HepG2 (cell line): ENCODE results near the gene BTBD1. TPM values are rescaled to one million over a fixed set of nuclear protein-coding genes. Genes with fewer than 3 reads are reported as not detected.

ENCODE experiments used
- ATAC-seq: fragments of 200-7000 bp; cut with Tn5 transposase; 3 replicates; pipeline ENCODE4 v1.9.1; 2020; ENCODE audit warnings: mild to moderate bottlenecking, moderate library complexity
- BruUV-seq: library from RNA; stranded (reverse); fragments of 400-500 nt; replicated peaks from 2 replicates; lab custom pipeline; 2021; lab: Mats Ljungman, UMichigan
- CTCF ChIA-PET: fragments of 300-600 bp; formaldehyde crosslinking; extraction: SDS; loops from one replicate; lab custom pipeline; 2021; ENCODE audit warnings: low total read pairs, inconsistent platforms, low intra/inter-chr PET ratio; lab: Yijun Ruan, JAX
- POLR2A ChIA-PET: fragments of 350-600 bp; sonication (Branson Sonifier 250); formaldehyde crosslinking; loops from one replicate; lab custom pipeline; 2020; ENCODE audit warnings: antibody characterized with exemption, inconsistent platforms; lab: Yijun Ruan, JAX
- DNase-seq: peaks from one replicate; pipeline ENCODE4 v3.0.0-alpha.2; 2015; ENCODE audit warnings: low spot score
- FAIRE-seq: peaks from 3 replicates; lab custom pipeline; 2011; peaks lifted over from hg19 to GRCh38; lab: Jason Lieb, UNC
- H2AFZ ChIP-seq: one replicate; pipeline ENCODE4 v1.6.1; 2011; ENCODE audit warnings: low read length, inconsistent platforms
- H3K27ac ChIP-seq: fragments of 300-600 bp; 3 replicates; pipeline ENCODE4 v1.8.0; 2011; ENCODE audit warnings: mixed run types, mild to moderate bottlenecking, mixed read lengths, low read length, inconsistent platforms; ENCODE audit not compliant: insufficient read depth; ENCODE audit errors: extremely low read length
- H3K27me3 ChIP-seq, 2 experiments: fragments of 200-600 bp in 1 of 2; 2 replicates in 1 of 2; 3 replicates in 1 of 2; pipeline versions ENCODE4 v1.6.0 to v1.8.0; 2011; ENCODE audit warnings: low read length in 2 of 2, mild to moderate bottlenecking in 2 of 2, moderate library complexity in 2 of 2, inconsistent platforms in 1 of 2; ENCODE audit not compliant: insufficient read depth in 2 of 2, control insufficient read depth in 1 of 2
- H3K36me3 ChIP-seq, 2 experiments: fragments of 200-600 bp in 1 of 2; replicated peaks in 1 of 2; 2 replicates in 1 of 2; 3 replicates in 1 of 2; pipeline versions ENCODE4 v1.5.1 to v1.8.0; 2011; ENCODE audit warnings: low read length in 2 of 2, inconsistent platforms in 1 of 2; ENCODE audit not compliant: insufficient read depth in 2 of 2, control insufficient read depth in 1 of 2
- H3K4me1 ChIP-seq: 2 replicates; pipeline ENCODE4 v1.5.1; 2012; ENCODE audit warnings: low read length, inconsistent platforms; ENCODE audit not compliant: insufficient read depth
- H3K4me2 ChIP-seq: 2 replicates; pipeline ENCODE4 v1.6.0; 2011; ENCODE audit warnings: low read depth, low read length, inconsistent platforms
- H3K4me3 ChIP-seq, 3 experiments: fragments of 200-600 bp in 1 of 3; sonication (generic), shearing (Covaris generic) in 1 of 3; replicated peaks in 1 of 3; 2 replicates each; pipeline ENCODE4 v1.5.1; 2011 to 2016; ENCODE audit warnings: low read length in 3 of 3, inconsistent platforms in 2 of 3, low read depth in 2 of 3, mild to moderate bottlenecking in 2 of 3, control low read depth in 1 of 3, mixed read lengths in 1 of 3; ENCODE audit not compliant: insufficient read depth in 1 of 3
- H3K79me2 ChIP-seq: one replicate; pipeline ENCODE4 v1.6.1; 2011; ENCODE audit warnings: low read length, inconsistent platforms; ENCODE audit not compliant: insufficient read depth
- H3K9ac ChIP-seq: 2 replicates; pipeline ENCODE4 v1.6.0; 2011; ENCODE audit warnings: mild to moderate bottlenecking, low read depth, low read length, inconsistent platforms; ENCODE audit not compliant: insufficient read depth
- H3K9me3 ChIP-seq: 2 replicates; pipeline ENCODE4 v1.5.1; 2012; ENCODE audit warnings: mild to moderate bottlenecking, low read length
- H4K20me1 ChIP-seq: 2 replicates; pipeline ENCODE4 v1.6.0; 2011; ENCODE audit warnings: inconsistent platforms, mild to moderate bottlenecking, low read length, moderate library complexity; ENCODE audit not compliant: insufficient read depth
- E2F5 ChIP-seq: sonication (generic); formaldehyde crosslinking; conservative IDR thresholded peaks from 2 replicates; pipeline ENCODE4 v1.4.0; 2020; ENCODE audit warnings: missing genetic modification reagents
- EP300 ChIP-seq, 3 experiments: sonication (generic) in 1 of 3; formaldehyde crosslinking in 1 of 3; IDR thresholded peaks; 2 replicates each; pipeline versions ENCODE4 v1.5.1 to v1.6.1; 2011 to 2020; ENCODE audit warnings: low read depth in 2 of 3, low read length in 2 of 3, borderline replicate concordance in 1 of 3, improper control_type of control experiment in 1 of 3, mild to moderate bottlenecking in 1 of 3, missing genetic modification reagents in 1 of 3, moderate library complexity in 1 of 3
- HINFP ChIP-seq: sonication (generic); formaldehyde crosslinking; IDR thresholded peaks from 2 replicates; pipeline ENCODE4 v1.4.0; 2020; ENCODE audit warnings: low read depth, mild to moderate bottlenecking, missing genetic modification reagents
- KDM1A ChIP-seq: IDR thresholded peaks from 2 replicates; pipeline ENCODE4 v1.6.1; 2016; ENCODE audit warnings: missing compliant biosample characterization
- KLF6 ChIP-seq: IDR thresholded peaks from 2 replicates; pipeline ENCODE4 v1.8.0; 2016; ENCODE audit warnings: missing biosample characterization, missing genetic modification reagents
- PITX1 ChIP-seq: sonication (generic); formaldehyde crosslinking; IDR thresholded peaks from 2 replicates; pipeline ENCODE4 v1.5.1; 2020; ENCODE audit warnings: mild to moderate bottlenecking, missing genetic modification reagents
- TP53 ChIP-seq: sonication (generic); formaldehyde crosslinking; conservative IDR thresholded peaks from 2 replicates; pipeline ENCODE4 v1.4.0; 2020; ENCODE audit warnings: missing genetic modification reagents
- ZBTB40 ChIP-seq, 2 experiments: fragments of 450-650 bp in 1 of 2; sonication (generic) in 1 of 2; formaldehyde crosslinking in 1 of 2; IDR thresholded peaks; 2 replicates each; pipeline versions ENCODE4 v1.6.1 to v1.8.0; 2016 to 2022; ENCODE audit warnings: antibody characterized with exemption in 1 of 2, mild to moderate bottlenecking in 1 of 2, missing genetic modification reagents in 1 of 2
- ZIK1 ChIP-seq: sonication (generic); formaldehyde crosslinking; IDR thresholded peaks from 2 replicates; pipeline ENCODE4 v1.5.0; 2020; ENCODE audit warnings: mild to moderate bottlenecking, low read depth, missing genetic modification reagents, borderline replicate concordance
- ZNF121 ChIP-seq: sonication (generic); formaldehyde crosslinking; IDR thresholded peaks from 2 replicates; pipeline ENCODE4 v1.5.0; 2020; ENCODE audit warnings: mild to moderate bottlenecking, missing genetic modification reagents
- ZNF205 ChIP-seq: IDR thresholded peaks from 2 replicates; pipeline ENCODE4 v1.6.1; 2018; ENCODE audit warnings: missing biosample characterization, missing genetic modification reagents
- ZNF597 ChIP-seq: sonication (generic); formaldehyde crosslinking; IDR thresholded peaks from 2 replicates; pipeline ENCODE4 v1.5.0; 2020; ENCODE audit warnings: missing genetic modification reagents
- WGBS: methylation state at CpG from one replicate; pipeline ENCODE4 v1.1.6; 2017; ENCODE audit warnings: low lambda C conversion rate; 5-methylcytosine and 5-hydroxymethylcytosine counted together
- in situ Hi-C: cut with HindIII; loops from 2 replicates; pipeline ENCODE4 v1.10.0; 2017; ENCODE audit warnings: low pct_unique_long_range_greater_than_20kb; ENCODE audit not compliant: extremely low pct_ligation_motif_present
- intact Hi-C: fragments of 100-400 bp; cut with micrococcal nuclease; formaldehyde crosslinking; loops from one replicate; pipeline ENCODE4 v1.10.0; 2022; ENCODE audit not compliant: unreplicated experiment
- polyA plus RNA-seq, 8 experiments: library from polyadenylated mRNA; depleted of rRNA in 3 of 8; stranded (reverse) in 7 of 8; unstranded in 1 of 8; fragments of >200 nt; fragmentation: Illumina TruSeq in 4 of 8; extraction: Trizol in 4 of 8; gene quantifications; 2 replicates each; pipeline versions ENCODE4 v1.2.1 to v1.2.3, GENCODE V29; 2011 to 2016; ENCODE audit warnings: low read depth in 4 of 8, missing spikeins in 1 of 8, mixed read lengths in 1 of 8; ENCODE audit not compliant: insufficient read depth in 1 of 8
- total RNA-seq, 5 experiments: library from RNA; depleted of rRNA; stranded (reverse); fragments of >200 nt; fragmentation: Illumina TruSeq; extraction: Trizol; gene quantifications; 2 replicates each; pipeline ENCODE4 v1.2.3, GENCODE V29; 2016; ENCODE audit warnings: low read depth in 1 of 5

BTBD1 gene
- total and polyA plus RNA-seq, 2 of the 13 experiments (the other 11 are each of a cell fraction or from before 2014, with no cell fraction given), result 32.1 to 53.9 TPM

- DNase-seq, result no peak
- ChIA-PET POLR2A (no interaction called here), CTCF (no interaction called here)
- Histone ChIP-seq H3K27ac (no peak overlapping the region), H3K36me3 (no peaks in the 10 kb centered on the region), H3K4me2 (no peak overlapping the region), H2AFZ (no peak overlapping the region), H3K9ac (no peak overlapping the region), H3K79me2 (no peaks in the 10 kb centered on the region), H3K4me3 (no peak overlapping the region), H3K9me3 (no peaks in the 10 kb centered on the region), H3K27me3 (peaks cover 0 to 9% of the 10 kb centered on the region in 2 experiments; a peak in 2 of 5 replicates), H4K20me1 (no peaks in the 10 kb centered on the region), H3K4me1 (no peaks in the 10 kb centered on the region)
- FAIRE-seq, result no peak
- no TSS peak for BruUV-seq
- in situ Hi-C loops (no loop called here), intact Hi-C loops (no loop called here)
- no peak for ATAC-seq
- WGBS, result 3% methylated on average over 5 of the region's 5 CpGs
- TF ChIP-seq ZNF597 (CRISPR knock-in tag), result no peak
- no peak for TF ChIP-seq HINFP (CRISPR knock-in tag)
- no peak for TF ChIP-seq E2F5 (CRISPR knock-in tag)
- no peak for TF ChIP-seq TP53 (CRISPR knock-in tag)
- no peak for TF ChIP-seq KLF6 (CRISPR knock-in tag)
- no peak for TF ChIP-seq ZIK1
- no peak for TF ChIP-seq KDM1A
- TF ChIP-seq ZNF205 (CRISPR knock-in tag), result no peak
- TF ChIP-seq EP300 (IDR thresholded peaks at IDR 0.05; ENCODE audit: low read depth in 2 of 2, low read length in 2 of 2), result no peak
- TF ChIP-seq EP300 (CRISPR knock-in tag; IDR thresholded peaks at IDR 0.05; ENCODE audit: borderline replicate concordance), result no peak
- no peak for TF ChIP-seq ZBTB40 (IDR thresholded peaks at IDR 0.05)
- no peak for TF ChIP-seq ZBTB40 (CRISPR knock-in tag; IDR thresholded peaks at IDR 0.05)
- TF ChIP-seq ZNF121 (CRISPR knock-in tag), result no peak
- no peak for TF ChIP-seq PITX1 (CRISPR knock-in tag)
These were observed 27.5 kb upstream of the BTBD1 start for GRCh38 chr15:83094583-83094982.
